Mammary microvascular endothelial cell (primary cell): ENCODE measurements around the gene NETO1. TPM values are rescaled to one million over a fixed set of nuclear protein-coding genes. Genes with fewer than 3 reads are reported as not detected.

Experiments used
- total RNA-seq: library from RNA; depleted of rRNA; stranded (reverse); fragments of >200 nt; gene quantifications from 2 replicates; pipeline ENCODE4 v1.2.3, GENCODE V29; 2015

Gene NETO1
- total RNA-seq = not detected in 2 replicates

DNA sequence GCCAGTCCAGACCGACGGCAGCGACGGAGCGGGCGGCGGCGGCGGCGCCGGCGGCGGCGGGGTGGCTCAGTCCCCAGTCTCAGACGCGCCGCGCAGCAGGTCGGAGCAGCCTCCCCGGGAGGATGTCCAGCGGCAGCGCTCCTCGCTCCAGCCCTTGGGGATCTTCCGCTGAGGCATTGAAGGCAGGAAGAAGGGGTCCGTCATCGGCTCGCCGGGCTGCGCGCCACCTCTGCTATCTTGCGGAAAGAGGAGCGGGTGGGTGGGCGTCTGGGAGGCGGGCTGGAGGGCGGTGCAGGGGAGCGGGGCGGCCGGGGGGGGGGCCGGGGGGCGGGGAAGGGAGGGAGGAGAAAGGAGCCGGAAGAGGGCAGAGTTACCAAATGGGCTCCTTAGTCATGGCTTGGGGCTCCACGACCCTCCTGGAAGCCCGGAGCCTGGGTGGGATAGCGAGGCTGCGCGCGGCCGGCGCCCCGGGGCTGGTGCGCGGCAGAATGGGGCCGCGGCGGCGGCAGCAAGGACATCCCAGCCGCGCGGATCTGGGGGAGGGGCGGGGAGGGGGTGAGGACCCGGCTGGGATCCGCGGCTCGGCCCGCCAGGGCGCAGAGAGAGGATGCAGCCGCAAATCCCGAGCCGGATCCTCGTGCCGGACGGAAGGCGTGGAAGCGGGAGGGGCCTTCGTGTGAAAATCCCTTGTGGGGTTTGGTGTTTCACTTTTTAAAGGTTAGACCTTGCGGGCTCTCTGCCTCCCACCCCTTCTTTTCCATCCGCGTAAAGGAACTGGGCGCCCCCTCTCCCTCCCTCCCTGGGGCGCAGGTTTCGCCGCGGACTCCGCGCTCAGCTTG is at the start of gene NETO1:
NETO1 (minus strand) TSS at position 242 of the 839 bp plus-strand sequence. CDS start 696 bp downstream, outside the sequence.

